HepG2 (cell line): ENCODE data around the gene INF2. TPM values are rescaled to one million over a fixed set of nuclear protein-coding genes. Genes with fewer than 3 reads are reported as not detected.

Experiments used
- PHF5A ChIP-seq: IDR thresholded peaks from one replicate; pipeline ENCODE4 v1.6.1; 2018; ENCODE audit warnings: low read depth, missing genetic modification reagents; ENCODE audit not compliant: unreplicated experiment
- U2AF1 ChIP-seq: fragments of 200-400 bp; formaldehyde crosslinking; optimal IDR thresholded peaks from 2 replicates; pipeline ENCODE3; 2017; ENCODE audit warnings: mild to moderate bottlenecking, low read depth, low read length
- ZNF558 ChIP-seq: sonication (generic); formaldehyde crosslinking; IDR thresholded peaks from 2 replicates; pipeline ENCODE4 v1.9.0; 2022; ENCODE audit warnings: mild to moderate bottlenecking, missing genetic modification reagents, borderline replicate concordance
- ZNF629 ChIP-seq: sonication (generic); formaldehyde crosslinking; conservative IDR thresholded peaks from 2 replicates; pipeline ENCODE4 v1.5.0; 2020; ENCODE audit warnings: missing genetic modification reagents
- polyA plus RNA-seq, 8 experiments: library from polyadenylated mRNA; depleted of rRNA in 3 of 8; stranded (reverse) in 7 of 8; unstranded in 1 of 8; fragments of >200 nt; fragmentation: Illumina TruSeq in 4 of 8; extraction: Trizol in 4 of 8; gene quantifications; 2 replicates each; pipeline versions ENCODE4 v1.2.1 to v1.2.3, GENCODE V29; 2011 to 2016; ENCODE audit warnings: low read depth in 4 of 8, missing spikeins in 1 of 8, mixed read lengths in 1 of 8; ENCODE audit not compliant: insufficient read depth in 1 of 8
- total RNA-seq, 5 experiments: library from RNA; depleted of rRNA; stranded (reverse); fragments of >200 nt; fragmentation: Illumina TruSeq; extraction: Trizol; gene quantifications; 2 replicates each; pipeline ENCODE4 v1.2.3, GENCODE V29; 2016; ENCODE audit warnings: low read depth in 1 of 5
- TF ChIP-seq, protein P1 (sequence below): sonication (generic); formaldehyde crosslinking; IDR thresholded peaks from 2 replicates; pipeline ENCODE4 v1.4.0; 2020; ENCODE audit warnings: low read depth, missing genetic modification reagents
- TF ChIP-seq, protein P2 (sequence below): sonication (generic); formaldehyde crosslinking; IDR thresholded peaks from 2 replicates; pipeline ENCODE4 v1.5.0; 2020; ENCODE audit warnings: mild to moderate bottlenecking, missing genetic modification reagents
- TF ChIP-seq, protein P3 (sequence below): IDR thresholded peaks from 2 replicates; pipeline ENCODE4 v1.6.1; 2016; ENCODE audit warnings: low read depth, missing genetic modification reagents, missing compliant biosample characterization
- TF ChIP-seq, protein P4 (sequence below): IDR thresholded peaks from 2 replicates; pipeline ENCODE4 v1.6.1; 2016; ENCODE audit warnings: missing compliant biosample characterization, missing genetic modification reagents, borderline replicate concordance

INF2 gene
- total and polyA plus RNA-seq, 2 of the 13 experiments (the other 11 are each of a cell fraction or from before 2014, with no cell fraction given) = 16.4 to 26.4 TPM

DNA sequence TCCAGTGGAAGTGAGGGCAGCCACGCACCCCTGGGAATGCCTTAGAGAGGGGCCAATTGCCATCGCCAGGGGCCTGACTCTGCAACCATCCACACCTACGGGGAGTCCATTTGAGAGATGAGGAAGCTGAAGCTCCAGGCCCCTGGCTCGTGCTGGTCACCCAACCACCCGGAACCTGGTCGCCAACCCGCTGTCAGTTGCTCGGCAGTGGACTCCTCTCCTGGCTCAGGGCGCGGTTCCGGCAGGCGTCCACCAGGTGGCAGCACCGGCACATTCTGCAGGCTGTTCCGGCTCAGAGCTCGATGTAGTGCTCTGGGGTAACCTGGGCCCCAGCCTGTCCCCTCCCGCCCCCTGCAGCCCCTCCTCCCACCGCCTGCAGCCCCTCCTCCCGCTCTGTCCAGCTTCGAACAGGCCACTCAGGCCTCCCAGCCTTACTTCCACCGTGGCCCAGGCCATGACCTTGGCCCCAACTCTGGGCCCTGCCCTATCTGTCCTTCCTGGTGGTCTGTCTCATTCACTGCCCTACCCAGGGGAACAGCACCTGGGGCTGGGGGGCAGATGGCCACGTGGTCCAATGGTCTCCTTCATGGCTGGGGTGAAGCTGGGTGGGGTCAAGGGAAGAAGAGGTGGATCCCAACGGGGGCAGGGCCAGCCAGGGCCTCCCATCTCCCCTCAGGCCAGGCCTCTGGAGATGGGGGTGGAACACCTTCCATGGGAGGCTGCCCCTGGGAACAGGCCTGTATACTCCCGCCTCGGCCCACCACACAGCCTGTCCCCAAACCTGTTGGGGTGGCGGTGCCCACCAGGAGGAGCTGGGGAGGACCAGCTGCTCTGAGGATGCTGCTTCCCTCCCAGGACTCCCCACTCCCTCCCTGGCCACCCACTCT, 79.3 kb downstream of the INF2 start (continued):
- TF ChIP-seq, protein P1, sequence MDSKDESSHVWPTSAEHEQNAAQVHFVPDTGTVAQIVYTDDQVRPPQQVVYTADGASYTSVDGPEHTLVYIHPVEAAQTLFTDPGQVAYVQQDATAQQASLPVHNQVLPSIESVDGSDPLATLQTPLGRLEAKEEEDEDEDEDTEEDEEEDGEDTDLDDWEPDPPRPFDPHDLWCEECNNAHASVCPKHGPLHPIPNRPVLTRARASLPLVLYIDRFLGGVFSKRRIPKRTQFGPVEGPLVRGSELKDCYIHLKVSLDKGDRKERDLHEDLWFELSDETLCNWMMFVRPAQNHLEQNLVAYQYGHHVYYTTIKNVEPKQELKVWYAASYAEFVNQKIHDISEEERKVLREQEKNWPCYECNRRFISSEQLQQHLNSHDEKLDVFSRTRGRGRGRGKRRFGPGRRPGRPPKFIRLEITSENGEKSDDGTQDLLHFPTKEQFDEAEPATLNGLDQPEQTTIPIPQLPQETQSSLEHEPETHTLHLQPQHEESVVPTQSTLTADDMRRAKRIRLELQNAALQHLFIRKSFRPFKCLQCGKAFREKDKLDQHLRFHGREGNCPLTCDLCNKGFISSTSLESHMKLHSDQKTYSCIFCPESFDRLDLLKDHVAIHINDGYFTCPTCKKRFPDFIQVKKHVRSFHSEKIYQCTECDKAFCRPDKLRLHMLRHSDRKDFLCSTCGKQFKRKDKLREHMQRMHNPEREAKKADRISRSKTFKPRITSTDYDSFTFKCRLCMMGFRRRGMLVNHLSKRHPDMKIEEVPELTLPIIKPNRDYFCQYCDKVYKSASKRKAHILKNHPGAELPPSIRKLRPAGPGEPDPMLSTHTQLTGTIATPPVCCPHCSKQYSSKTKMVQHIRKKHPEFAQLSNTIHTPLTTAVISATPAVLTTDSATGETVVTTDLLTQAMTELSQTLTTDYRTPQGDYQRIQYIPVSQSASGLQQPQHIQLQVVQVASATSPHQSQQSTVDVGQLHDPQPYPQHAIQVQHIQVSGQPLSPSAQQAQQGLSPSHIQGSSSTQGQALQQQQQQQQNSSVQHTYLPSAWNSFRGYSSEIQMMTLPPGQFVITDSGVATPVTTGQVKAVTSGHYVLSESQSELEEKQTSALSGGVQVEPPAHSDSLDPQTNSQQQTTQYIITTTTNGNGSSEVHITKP = peak; percentile 81; the same call in 1 of the 2 replicates
- TF ChIP-seq, protein P2, sequence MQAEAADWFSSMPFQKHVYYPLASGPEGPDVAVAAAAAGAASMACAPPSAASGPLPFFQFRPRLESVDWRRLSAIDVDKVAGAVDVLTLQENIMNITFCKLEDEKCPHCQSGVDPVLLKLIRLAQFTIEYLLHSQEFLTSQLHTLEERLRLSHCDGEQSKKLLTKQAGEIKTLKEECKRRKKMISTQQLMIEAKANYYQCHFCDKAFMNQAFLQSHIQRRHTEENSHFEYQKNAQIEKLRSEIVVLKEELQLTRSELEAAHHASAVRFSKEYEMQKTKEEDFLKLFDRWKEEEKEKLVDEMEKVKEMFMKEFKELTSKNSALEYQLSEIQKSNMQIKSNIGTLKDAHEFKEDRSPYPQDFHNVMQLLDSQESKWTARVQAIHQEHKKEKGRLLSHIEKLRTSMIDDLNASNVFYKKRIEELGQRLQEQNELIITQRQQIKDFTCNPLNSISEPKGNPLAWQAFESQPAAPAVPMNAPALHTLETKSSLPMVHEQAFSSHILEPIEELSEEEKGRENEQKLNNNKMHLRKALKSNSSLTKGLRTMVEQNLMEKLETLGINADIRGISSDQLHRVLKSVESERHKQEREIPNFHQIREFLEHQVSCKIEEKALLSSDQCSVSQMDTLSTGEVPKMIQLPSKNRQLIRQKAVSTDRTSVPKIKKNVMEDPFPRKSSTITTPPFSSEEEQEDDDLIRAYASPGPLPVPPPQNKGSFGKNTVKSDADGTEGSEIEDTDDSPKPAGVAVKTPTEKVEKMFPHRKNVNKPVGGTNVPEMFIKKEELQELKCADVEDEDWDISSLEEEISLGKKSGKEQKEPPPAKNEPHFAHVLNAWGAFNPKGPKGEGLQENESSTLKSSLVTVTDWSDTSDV (CRISPR knock-in tag) = no peak
- TF ChIP-seq ZNF629 (CRISPR knock-in tag) (peak; percentile 62), PHF5A (CRISPR knock-in tag) (no peak), ZNF558 (CRISPR knock-in tag) (0 out of 2 replicates have a peak, but pooled peaks have one; percentile 30), U2AF1 (peak; percentile 42)
- TF ChIP-seq, protein P3, sequence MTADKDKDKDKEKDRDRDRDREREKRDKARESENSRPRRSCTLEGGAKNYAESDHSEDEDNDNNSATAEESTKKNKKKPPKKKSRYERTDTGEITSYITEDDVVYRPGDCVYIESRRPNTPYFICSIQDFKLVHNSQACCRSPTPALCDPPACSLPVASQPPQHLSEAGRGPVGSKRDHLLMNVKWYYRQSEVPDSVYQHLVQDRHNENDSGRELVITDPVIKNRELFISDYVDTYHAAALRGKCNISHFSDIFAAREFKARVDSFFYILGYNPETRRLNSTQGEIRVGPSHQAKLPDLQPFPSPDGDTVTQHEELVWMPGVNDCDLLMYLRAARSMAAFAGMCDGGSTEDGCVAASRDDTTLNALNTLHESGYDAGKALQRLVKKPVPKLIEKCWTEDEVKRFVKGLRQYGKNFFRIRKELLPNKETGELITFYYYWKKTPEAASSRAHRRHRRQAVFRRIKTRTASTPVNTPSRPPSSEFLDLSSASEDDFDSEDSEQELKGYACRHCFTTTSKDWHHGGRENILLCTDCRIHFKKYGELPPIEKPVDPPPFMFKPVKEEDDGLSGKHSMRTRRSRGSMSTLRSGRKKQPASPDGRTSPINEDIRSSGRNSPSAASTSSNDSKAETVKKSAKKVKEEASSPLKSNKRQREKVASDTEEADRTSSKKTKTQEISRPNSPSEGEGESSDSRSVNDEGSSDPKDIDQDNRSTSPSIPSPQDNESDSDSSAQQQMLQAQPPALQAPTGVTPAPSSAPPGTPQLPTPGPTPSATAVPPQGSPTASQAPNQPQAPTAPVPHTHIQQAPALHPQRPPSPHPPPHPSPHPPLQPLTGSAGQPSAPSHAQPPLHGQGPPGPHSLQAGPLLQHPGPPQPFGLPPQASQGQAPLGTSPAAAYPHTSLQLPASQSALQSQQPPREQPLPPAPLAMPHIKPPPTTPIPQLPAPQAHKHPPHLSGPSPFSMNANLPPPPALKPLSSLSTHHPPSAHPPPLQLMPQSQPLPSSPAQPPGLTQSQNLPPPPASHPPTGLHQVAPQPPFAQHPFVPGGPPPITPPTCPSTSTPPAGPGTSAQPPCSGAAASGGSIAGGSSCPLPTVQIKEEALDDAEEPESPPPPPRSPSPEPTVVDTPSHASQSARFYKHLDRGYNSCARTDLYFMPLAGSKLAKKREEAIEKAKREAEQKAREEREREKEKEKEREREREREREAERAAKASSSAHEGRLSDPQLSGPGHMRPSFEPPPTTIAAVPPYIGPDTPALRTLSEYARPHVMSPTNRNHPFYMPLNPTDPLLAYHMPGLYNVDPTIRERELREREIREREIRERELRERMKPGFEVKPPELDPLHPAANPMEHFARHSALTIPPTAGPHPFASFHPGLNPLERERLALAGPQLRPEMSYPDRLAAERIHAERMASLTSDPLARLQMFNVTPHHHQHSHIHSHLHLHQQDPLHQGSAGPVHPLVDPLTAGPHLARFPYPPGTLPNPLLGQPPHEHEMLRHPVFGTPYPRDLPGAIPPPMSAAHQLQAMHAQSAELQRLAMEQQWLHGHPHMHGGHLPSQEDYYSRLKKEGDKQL (CRISPR knock-in tag) = no peak
- TF ChIP-seq, protein P4, sequence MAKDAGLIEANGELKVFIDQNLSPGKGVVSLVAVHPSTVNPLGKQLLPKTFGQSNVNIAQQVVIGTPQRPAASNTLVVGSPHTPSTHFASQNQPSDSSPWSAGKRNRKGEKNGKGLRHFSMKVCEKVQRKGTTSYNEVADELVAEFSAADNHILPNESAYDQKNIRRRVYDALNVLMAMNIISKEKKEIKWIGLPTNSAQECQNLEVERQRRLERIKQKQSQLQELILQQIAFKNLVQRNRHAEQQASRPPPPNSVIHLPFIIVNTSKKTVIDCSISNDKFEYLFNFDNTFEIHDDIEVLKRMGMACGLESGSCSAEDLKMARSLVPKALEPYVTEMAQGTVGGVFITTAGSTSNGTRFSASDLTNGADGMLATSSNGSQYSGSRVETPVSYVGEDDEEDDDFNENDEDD (CRISPR knock-in tag) = peak; percentile 53; the same call in 1 of the 2 replicates
